Globus pallidus (tissue), 1 donor: ENCODE measurements around the gene AGAP3.

Source experiments
- DNase-seq: peaks from one replicate; pipeline ENCODE4 v3.0.0-alpha.2; 2015; ENCODE audit warnings: low spot score

AGAP3 gene

GRCh38 chr7:151074817-151075661, 11.2 kb upstream of the AGAP3 start:
- DNase-seq: no peak

DNA sequence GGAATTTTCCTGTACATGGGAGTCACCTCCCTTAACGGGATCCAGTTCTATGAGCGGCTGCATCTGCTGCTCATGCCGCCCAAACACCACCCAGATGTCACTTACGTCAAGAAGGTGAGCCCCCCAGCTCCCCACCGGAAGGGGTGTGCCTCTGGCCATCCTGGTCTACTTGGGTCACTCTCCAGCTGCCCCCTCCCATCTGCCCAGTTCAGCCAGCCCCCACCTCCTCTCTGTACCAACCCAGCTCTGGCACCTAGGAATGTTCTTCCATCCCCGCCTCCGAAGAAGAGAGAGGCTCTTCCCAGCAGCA, 10.7 kb upstream of the AGAP3 start:
- no peak for DNase-seq

GRCh38 chr7:151075978-151076426, 10.3 kb upstream of the AGAP3 start:
- DNase-seq: no peak

DNA sequence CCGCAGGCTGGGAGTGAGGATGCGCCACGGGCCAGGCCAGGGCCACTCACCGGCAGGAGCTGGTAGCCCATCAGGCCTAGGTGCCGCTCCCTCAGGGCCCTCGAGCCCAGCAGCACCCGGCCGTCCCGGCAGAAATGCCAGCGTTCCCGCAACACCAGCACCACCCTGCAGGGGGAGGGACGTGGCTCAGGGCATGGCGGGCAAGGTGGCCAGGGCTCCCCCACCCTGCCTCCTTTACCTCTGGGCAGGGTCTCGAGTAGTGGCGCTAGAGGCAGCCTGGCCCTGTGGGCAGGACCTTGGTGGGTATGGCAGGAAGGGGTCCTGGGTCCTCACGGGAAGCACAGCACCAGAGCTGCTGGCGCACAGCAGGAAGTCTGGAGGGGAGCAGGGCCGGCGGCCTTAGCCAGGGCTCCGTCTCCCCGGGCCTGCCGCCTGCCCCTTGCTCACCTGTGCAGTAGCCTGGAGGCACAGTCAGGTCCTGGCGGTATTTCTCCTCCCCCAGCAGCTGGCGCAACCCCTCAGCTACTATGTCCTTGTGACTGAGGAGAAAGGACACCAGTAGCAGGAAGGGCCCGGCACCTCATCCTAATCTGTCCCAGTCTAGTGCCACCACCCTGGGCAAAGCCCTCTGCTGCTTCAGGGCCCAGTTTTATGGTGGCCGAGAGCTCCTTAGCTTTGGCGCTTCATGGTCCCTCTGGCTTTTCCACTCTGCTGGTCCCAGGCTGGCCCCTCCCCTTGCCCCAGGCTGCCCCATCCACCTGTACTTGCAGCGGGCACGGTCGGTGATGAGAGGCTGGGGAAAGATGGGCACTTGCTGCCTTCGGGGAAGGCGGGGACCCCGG, 9.2 kb upstream of the AGAP3 start:
- no peak for DNase-seq

- DNase-seq: no peak
Measured at GRCh38 chr7:151077705-151078232, 8.5 kb upstream of the AGAP3 start.

- no peak for DNase-seq
Measured at GRCh38 chr7:151078233-151079040, 7.8 kb upstream of the AGAP3 start.

DNA sequence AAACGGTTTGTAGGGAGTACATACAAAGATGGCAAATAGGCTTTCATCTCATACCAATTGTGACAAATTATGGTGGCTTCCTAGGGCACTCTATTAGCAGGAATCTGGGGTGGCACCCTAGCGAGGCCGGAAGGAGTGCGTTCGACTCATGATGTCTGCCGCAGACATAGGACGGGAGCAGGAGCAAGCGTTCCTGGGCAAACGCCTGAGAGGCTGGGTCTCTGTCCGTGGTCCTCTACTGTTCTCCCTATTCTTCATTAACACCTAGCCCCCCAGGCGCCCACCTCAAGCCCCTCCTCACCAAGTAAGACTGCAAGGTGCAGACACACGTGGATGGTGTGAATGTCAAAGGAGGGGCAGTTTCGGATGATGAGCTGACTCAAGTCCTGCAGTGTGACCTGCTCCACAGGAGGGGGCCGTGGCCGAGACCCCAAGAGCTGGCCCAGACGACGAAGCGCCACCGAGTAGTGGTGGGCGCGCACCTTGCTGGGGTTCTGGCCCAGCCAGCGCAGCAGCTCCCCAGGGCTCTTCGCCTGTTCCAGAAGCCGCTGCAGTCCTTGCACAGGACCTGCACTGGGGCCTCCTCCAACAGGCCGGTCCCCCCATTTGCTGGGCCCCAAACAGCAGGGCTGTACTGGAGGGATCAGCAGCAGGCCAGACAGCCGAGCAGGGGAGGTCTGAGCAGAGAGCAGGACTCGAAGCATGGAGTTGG, 6.9 kb upstream of the AGAP3 start:
- no peak for DNase-seq

- no peak for DNase-seq
Measured at GRCh38 chr7:151080067-151080521, 6.2 kb upstream of the AGAP3 start.

DNA sequence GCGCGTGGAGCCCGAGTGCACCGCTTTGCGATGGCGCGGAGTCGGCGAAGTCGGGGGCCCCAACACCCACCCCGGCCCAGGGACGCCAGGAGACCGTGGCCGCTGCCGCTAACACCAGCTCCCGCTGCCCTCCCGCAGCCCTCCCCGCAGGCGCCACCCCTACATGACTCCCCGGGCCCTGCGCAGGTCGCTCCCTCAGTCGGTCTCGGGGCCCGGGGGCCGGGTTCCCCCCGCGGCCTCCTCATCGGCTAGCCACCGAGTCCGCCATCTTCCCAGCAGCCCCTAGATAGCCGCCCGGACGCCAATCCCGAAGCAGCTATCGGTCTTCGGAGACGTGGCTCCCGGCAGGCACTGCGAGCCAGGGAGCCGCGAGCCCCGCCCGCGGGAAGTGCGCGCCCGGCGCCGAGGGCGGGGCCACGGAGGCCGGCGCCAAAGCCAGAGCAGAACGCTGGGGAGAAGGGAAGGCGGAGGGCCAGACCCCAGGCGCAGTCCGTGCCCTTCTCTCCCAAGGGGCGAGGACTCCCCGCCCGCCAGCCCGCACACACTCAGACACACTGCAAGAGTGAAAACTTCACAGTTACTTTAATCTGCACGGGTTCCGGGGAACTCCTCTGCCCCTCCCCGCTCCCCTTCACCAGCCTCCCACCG, 5.6 kb upstream of the AGAP3 start, which contains the start of gene FASTK:
FASTK (minus strand) TSS at position 288 of the 648 bp plus-strand sequence; CDS start at position 245, 43 bp downstream.
- DNase-seq: peak; percentile 94

DNA sequence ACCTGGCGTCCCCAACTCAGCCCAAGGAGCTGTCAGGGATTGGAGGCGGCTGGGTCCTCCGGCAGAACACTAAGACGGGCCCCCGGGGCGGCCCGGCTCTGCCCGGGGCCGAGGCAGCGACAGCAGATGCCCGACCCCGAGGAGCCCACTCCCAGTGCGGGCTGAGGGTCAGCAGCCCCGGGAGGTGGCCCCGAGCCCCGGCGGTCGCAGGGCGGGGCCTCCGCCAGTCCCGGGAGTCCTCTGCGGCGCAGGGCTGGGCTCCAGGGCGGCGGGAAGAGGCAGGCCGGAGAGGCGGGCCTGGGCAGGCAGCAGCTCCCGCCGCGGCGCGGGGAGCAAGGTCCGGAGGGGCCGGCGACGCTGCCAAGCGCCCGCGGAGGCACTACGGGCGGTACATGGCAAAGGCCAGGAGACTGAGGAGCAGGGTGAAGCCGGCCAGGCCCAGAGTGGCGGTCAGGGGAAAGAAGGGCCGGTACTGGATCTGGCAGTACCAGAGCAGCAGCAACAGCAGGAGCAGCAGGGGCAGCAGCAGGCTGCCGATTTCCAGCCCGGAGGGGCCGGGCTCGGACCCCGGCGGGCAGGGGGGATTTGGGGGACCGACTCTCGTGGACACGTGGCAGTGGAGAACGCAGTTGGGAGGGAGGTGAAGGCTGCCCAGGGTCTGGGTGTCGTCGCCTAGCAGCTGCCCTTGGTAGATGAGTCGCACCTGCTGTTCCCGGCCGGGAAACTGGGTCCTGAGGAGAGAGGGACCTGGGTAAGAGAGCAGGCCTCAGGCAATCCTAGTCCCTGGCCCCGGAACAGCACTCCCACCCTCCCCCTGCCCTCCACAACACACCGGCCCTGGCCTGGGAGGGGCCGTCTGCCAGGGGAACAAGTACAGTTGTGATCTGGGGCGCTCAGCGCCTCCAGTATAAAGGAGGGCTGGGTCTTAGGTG, 4.8 kb upstream of the AGAP3 start:
- no peak for DNase-seq

DNA sequence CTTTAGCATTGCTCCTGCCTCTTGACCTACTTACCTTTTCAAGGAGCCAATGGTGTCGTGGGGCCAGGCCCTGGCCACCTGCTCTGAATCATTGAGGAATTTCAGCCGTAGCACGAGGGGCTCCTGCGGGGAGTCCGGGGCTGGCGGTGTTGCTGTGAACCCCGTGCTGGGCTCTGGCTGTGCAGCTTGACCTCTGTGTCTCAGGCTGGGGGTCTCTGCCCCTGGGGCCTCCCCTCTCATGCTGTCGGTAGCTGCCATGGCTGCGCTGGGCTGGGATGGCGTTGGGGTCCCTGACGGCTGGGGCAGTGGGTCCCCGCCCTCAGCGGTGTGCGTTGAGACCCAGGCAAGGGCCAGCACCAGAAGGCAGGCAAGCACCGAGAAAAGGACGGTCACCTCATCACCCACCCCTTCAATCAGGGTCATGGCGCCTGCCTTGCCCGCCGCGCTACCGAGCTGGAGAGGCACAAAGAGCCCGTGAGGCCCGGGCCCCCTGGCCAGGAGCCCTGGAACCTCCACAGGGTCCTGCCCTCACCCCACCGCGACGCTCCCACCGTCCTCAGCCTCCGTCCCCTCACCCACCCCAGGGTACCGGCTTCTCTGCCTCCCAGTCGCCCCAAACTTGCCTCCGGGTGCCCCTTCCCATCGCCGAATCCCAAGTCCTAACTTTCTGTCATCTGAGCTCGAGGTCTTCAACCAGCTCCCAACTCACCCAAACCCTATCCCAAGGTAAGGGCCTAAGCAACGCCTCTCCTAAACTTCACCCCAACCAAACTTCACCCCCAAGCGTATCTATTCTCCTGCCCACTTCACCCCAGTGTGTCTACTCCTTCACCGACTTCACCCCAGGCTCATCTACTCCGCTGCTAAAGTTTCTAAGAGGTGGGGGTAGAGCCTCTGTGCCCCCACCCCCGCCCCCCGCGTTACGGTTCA, 3.9 kb upstream of the AGAP3 start:
- DNase-seq: no peak

- DNase-seq: peak; percentile 65
Measured at GRCh38 chr7:151083071-151083823, 3.0 kb upstream of the AGAP3 start, which contains the start of gene TMUB1. TMUB1 (minus strand) TSS chr7:151083493; CDS start chr7:151082563, 930 bp downstream.

- no peak for DNase-seq
Measured at GRCh38 chr7:151083824-151084160, 2.5 kb upstream of the AGAP3 start.

GRCh38 chr7:151085329-151085690, 965 bp upstream of the AGAP3 start:
- peak; percentile 42 for DNase-seq

DNA sequence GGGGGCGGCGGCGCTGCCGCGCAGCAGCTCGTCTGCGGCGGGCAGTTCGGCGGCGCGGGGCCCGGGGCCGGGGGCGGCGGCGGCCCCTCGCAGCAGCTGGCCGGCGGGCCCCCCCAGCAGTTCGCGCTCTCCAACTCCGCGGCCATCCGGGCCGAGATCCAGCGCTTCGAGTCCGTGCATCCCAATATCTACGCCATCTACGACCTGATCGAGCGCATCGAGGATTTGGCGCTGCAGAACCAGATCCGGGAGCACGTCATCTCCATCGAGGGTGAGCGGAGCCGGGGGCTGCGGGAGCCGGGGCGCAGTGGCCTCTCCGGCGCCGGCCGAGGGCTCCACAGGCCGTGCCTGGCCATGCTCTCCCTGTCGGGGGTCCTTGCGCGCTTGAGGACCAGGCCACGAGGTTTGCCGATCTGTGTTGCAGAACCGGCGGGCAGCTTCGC, 548 bp downstream of the AGAP3 start:
- DNase-seq: no peak

DNA sequence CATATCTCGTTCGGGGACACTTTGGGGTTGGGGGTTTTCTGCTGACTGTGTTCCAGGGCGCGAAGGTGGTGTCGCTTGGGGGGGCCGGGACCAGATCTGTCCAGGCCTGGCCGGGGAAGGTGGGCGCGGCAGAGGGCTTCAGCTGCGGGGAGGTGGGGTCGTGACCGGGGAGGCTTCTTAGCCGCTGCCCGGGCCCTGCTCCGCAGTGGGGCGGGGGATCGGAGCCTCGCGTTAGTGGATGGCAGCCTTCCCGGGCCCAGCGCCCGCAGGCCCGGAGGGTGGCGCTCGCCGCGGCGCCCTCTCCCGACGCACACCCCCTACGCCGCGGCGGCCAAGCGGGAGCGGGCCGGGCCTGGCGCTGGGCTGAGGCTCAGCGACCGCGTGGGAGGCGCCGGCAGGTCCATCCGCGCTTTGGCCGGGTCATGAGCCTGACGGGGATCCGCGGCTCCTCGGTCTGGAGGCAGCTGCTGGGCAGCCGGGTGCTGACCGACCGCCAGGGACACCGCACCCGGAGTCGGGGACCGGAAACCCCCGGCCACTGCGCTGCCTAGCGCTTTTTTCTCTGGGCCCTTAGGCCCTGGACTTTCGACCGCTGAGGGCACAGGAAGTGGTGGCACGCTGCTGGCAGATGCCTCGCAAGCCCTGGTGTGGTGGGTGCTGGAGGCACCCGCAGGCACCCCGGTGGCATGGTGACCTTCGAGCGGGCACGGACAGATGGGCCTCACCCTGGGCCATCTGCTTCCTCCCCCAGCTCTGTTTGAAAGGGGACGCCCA, 1.2 kb downstream of the AGAP3 start:
- DNase-seq: peak; percentile 69
